GM12878 (cell line): ENCODE data around the gene ITPRIP. TPM values are rescaled to one million over a fixed set of nuclear protein-coding genes. Genes with fewer than 3 reads are reported as not detected.
A peak's percentile ranks its signal among the peaks of the same experiment; 100 is the strongest.

ENCODE experiments used
- EP300 ChIP-seq, 2 experiments: fragments of 150-350 bp in 1 of 2; IDR thresholded peaks; 2 replicates each; pipeline ENCODE4 v1.6.1; 2011 to 2012; ENCODE audit warnings: low read depth in 2 of 2, low read length in 2 of 2, borderline replicate concordance in 1 of 2, improper control_type of control experiment in 1 of 2, inconsistent platforms in 1 of 2; ENCODE audit not compliant: control insufficient read depth in 1 of 2
- HDGF ChIP-seq: fragments of 450-650 bp; IDR thresholded peaks from 2 replicates; pipeline ENCODE4 v1.6.1; 2016; ENCODE audit warnings: antibody characterized with exemption
- MEF2B ChIP-seq: fragments of 450-650 bp; IDR thresholded peaks from 2 replicates; pipeline ENCODE4 v1.6.1; 2018; ENCODE audit warnings: mild to moderate bottlenecking, moderate library complexity; ENCODE audit not compliant: partially characterized antibody, poor library complexity, severe bottlenecking
- MTA2 ChIP-seq: fragments of 450-650 bp; IDR thresholded peaks from 2 replicates; pipeline ENCODE4 v1.6.1; 2016; ENCODE audit warnings: low read depth, mild to moderate bottlenecking, moderate library complexity
- MXI1 ChIP-seq: fragments of 150-350 bp; IDR thresholded peaks from 2 replicates; pipeline ENCODE4 v1.6.1; 2011; ENCODE audit warnings: low read depth, mild to moderate bottlenecking, inconsistent platforms, low read length, improper control_type of control experiment
- NR2C2 ChIP-seq: IDR thresholded peaks from 2 replicates; pipeline ENCODE4 v1.6.1; 2011; ENCODE audit warnings: borderline replicate concordance, low read depth; ENCODE audit not compliant: control insufficient read depth, insufficient read length
- RB1 ChIP-seq: fragments of 450-650 bp; formaldehyde crosslinking; IDR thresholded peaks from 2 replicates; pipeline ENCODE4 v1.6.1; 2017; ENCODE audit warnings: mild to moderate bottlenecking, borderline replicate concordance
- RCOR1 ChIP-seq: conservative IDR thresholded peaks from 2 replicates; pipeline ENCODE4 v1.6.1; 2012; ENCODE audit warnings: low read depth, low read length, improper control_type of control experiment
- SREBF2 ChIP-seq: IDR thresholded peaks from 2 replicates; pipeline ENCODE4 v1.6.1; 2012; ENCODE audit warnings: mild to moderate bottlenecking, low read length
- SRF ChIP-seq, 2 experiments: IDR thresholded peaks; 2 replicates each; pipeline ENCODE4 v1.6.1; 2011; ENCODE audit warnings: low read depth in 2 of 2, low read length in 2 of 2, mild to moderate bottlenecking in 1 of 2, moderate library complexity in 1 of 2
- ZSCAN29 ChIP-seq: fragments of 450-650 bp; IDR thresholded peaks from 2 replicates; pipeline ENCODE4 v1.6.1; 2017; ENCODE audit warnings: mild to moderate bottlenecking, moderate library complexity
- ZZZ3 ChIP-seq: IDR thresholded peaks from 2 replicates; pipeline ENCODE4 v1.6.1; 2011; ENCODE audit warnings: low read depth; ENCODE audit not compliant: control insufficient read depth, insufficient read length
- polyA plus RNA-seq, 11 experiments: library from polyadenylated mRNA; depleted of rRNA in 4 of 11; unstranded in 6 of 11; stranded (reverse) in 5 of 11; fragments of >200 nt; fragmentation: Nextera tagmentation in 4 of 11; fragmentation: Illumina TruSeq in 1 of 11; extraction: Ambion mirVana in 4 of 11; extraction: Trizol in 1 of 11; gene quantifications; 1 replicate in 1 of 11; 2 replicates in 10 of 11; pipeline versions ENCODE4 v1.2.1 to v1.2.3, GENCODE V29; 2011 to 2016; ENCODE audit warnings: inconsistent platforms in 2 of 11, missing spikeins in 2 of 11, low read depth in 1 of 11
- total RNA-seq, 4 experiments: library from RNA; depleted of rRNA in 3 of 4; stranded (reverse); fragments of >200 nt in 3 of 4; fragmentation: Illumina TruSeq in 1 of 4; extraction: Trizol in 1 of 4; gene quantifications; 2 replicates each; pipeline versions ENCODE4 v1.2.1 to v1.2.3, GENCODE V29; 2013 to 2021
- TF ChIP-seq, protein P1 (sequence below): fragments of 450-650 bp; IDR thresholded peaks from 2 replicates; pipeline ENCODE4 v1.6.1; 2017; ENCODE audit warnings: antibody characterized with exemption, mild to moderate bottlenecking, moderate library complexity
- TF ChIP-seq, protein P2 (sequence below): fragments of 450-650 bp; IDR thresholded peaks from 2 replicates; pipeline ENCODE4 v1.6.1; 2016; ENCODE audit warnings: mild to moderate bottlenecking

ITPRIP gene
- total and polyA plus RNA-seq, 10 of the 15 experiments (the other 5 are each of a cell fraction or from before 2014, with no cell fraction given): 0.82 to 10.4 (median 5.9) TPM

- TF ChIP-seq, protein P1, sequence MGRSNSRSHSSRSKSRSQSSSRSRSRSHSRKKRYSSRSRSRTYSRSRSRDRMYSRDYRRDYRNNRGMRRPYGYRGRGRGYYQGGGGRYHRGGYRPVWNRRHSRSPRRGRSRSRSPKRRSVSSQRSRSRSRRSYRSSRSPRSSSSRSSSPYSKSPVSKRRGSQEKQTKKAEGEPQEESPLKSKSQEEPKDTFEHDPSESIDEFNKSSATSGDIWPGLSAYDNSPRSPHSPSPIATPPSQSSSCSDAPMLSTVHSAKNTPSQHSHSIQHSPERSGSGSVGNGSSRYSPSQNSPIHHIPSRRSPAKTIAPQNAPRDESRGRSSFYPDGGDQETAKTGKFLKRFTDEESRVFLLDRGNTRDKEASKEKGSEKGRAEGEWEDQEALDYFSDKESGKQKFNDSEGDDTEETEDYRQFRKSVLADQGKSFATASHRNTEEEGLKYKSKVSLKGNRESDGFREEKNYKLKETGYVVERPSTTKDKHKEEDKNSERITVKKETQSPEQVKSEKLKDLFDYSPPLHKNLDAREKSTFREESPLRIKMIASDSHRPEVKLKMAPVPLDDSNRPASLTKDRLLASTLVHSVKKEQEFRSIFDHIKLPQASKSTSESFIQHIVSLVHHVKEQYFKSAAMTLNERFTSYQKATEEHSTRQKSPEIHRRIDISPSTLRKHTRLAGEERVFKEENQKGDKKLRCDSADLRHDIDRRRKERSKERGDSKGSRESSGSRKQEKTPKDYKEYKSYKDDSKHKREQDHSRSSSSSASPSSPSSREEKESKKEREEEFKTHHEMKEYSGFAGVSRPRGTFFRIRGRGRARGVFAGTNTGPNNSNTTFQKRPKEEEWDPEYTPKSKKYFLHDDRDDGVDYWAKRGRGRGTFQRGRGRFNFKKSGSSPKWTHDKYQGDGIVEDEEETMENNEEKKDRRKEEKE: no peak
- TF ChIP-seq MXI1 (no peak), ZZZ3 (no peak), ZSCAN29 (no peak), RB1 (no peak), EP300 (IDR thresholded peaks at IDR 0.05; ENCODE audit: borderline replicate concordance in 1 of 2, control insufficient read depth in 1 of 2, low read depth in 2 of 2, low read length in 2 of 2) (0 out of 4 replicates have a peak, but pooled peaks of 1 of the 2 experiments have one; percentile 14), NR2C2 (no peak), RCOR1 (no peak), MTA2 (peak; percentile 46; the same call in 1 of the 2 replicates), SREBF2 (no peak), MEF2B (peak; percentile 9), HDGF (no peak), SRF (IDR thresholded peaks at IDR 0.05; ENCODE audit: low read depth in 2 of 2, low read length in 2 of 2) (no peak)
- TF ChIP-seq, protein P2, sequence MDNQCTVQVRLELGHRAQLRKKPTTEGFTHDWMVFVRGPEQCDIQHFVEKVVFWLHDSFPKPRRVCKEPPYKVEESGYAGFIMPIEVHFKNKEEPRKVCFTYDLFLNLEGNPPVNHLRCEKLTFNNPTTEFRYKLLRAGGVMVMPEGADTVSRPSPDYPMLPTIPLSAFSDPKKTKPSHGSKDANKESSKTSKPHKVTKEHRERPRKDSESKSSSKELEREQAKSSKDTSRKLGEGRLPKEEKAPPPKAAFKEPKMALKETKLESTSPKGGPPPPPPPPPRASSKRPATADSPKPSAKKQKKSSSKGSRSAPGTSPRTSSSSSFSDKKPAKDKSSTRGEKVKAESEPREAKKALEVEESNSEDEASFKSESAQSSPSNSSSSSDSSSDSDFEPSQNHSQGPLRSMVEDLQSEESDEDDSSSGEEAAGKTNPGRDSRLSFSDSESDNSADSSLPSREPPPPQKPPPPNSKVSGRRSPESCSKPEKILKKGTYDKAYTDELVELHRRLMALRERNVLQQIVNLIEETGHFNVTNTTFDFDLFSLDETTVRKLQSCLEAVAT: no peak
Measured at GRCh38 chr10:104351919-104352318, 13.7 kb upstream of the ITPRIP start (continued).
